GM12878 (cell line): ENCODE data around the gene GSG1L. TPM values are rescaled to one million over a fixed set of nuclear protein-coding genes. Genes with fewer than 3 reads are reported as not detected.

ENCODE experiments used
- ATAC-seq: fragments of 200-7000 bp; cut with Tn5 transposase; 3 replicates; pipeline ENCODE4 v1.9.1; 2020; ENCODE audit warnings: mild to moderate bottlenecking, moderate library complexity
- BruUV-seq: library from RNA; stranded (reverse); fragments of 400-500 nt; replicated peaks from 2 replicates; lab custom pipeline; 2021; lab: Mats Ljungman, UMichigan
- CTCF ChIA-PET: fragments of 300-600 bp; sonication (Branson Sonifier 250); formaldehyde crosslinking; extraction: SDS; loops from one replicate; lab custom pipeline; 2021; ENCODE audit warnings: inconsistent platforms; lab: Yijun Ruan, JAX
- POLR2A ChIA-PET: fragments of 350-600 bp; formaldehyde crosslinking; extraction: SDS; loops from one replicate; lab custom pipeline; 2021; ENCODE audit warnings: inconsistent platforms; lab: Charles Lee
- RAD21 ChIA-PET: fragments of 300-600 bp; sonication (Branson Sonifier 250); formaldehyde crosslinking; loops from one replicate; lab custom pipeline; 2023; ENCODE audit warnings: antibody characterized with exemption; ENCODE audit not compliant: unreplicated experiment; lab: Charles Lee
- SMC1A ChIA-PET: fragments of 300-600 bp; sonication (Branson Sonifier 250); formaldehyde crosslinking; loops from one replicate; lab custom pipeline; 2023; ENCODE audit not compliant: unreplicated experiment, uncharacterized antibody; lab: Charles Lee
- DNase-seq: peaks from one replicate; pipeline ENCODE4 v3.0.0-alpha.2; 2011; ENCODE audit warnings: low read depth, low spot score
- FAIRE-seq: peaks from 3 replicates; lab custom pipeline; 2011; peaks lifted over from hg19 to GRCh38; lab: Jason Lieb, UNC
- H2AFZ ChIP-seq: 2 replicates; pipeline ENCODE4 v1.6.0; 2011; ENCODE audit warnings: low read depth, low read length, control low read depth; ENCODE audit not compliant: control insufficient read depth
- H3K27ac ChIP-seq: 2 replicates; pipeline ENCODE4 v1.5.1; 2011; ENCODE audit warnings: control low read depth; ENCODE audit not compliant: control insufficient read depth, insufficient read depth
- H3K27me3 ChIP-seq, 2 experiments: replicated peaks in 1 of 2; 2 replicates each; pipeline versions ENCODE4 v1.6.0 to v1.6.1; 2011; ENCODE audit warnings: low read length in 1 of 2; ENCODE audit not compliant: control insufficient read depth in 2 of 2, insufficient read depth in 2 of 2
- H3K36me3 ChIP-seq, 2 experiments: 2 replicates each; pipeline ENCODE4 v1.5.1; 2011; ENCODE audit warnings: low read length in 1 of 2; ENCODE audit not compliant: control insufficient read depth in 2 of 2, insufficient read depth in 2 of 2
- H3K4me1 ChIP-seq: 2 replicates; pipeline ENCODE4 v1.6.1; 2011; ENCODE audit warnings: mild to moderate bottlenecking, low read length, moderate library complexity, mixed read lengths; ENCODE audit not compliant: control insufficient read depth, insufficient read depth
- H3K4me2 ChIP-seq: 2 replicates; pipeline ENCODE4 v1.6.0; 2011; ENCODE audit warnings: control low read depth; ENCODE audit not compliant: control insufficient read depth, insufficient read depth
- H3K4me3 ChIP-seq: fragments of 200-600 bp; sonication (generic); 2 replicates; pipeline ENCODE4 v1.5.1; 2016
- H3K79me2 ChIP-seq: 2 replicates; pipeline ENCODE4 v1.6.0; 2011; ENCODE audit warnings: low read length; ENCODE audit not compliant: control insufficient read depth, insufficient read depth
- H3K9ac ChIP-seq: 2 replicates; pipeline ENCODE4 v1.8.0; 2011; ENCODE audit warnings: low read length, control low read depth, mixed read lengths; ENCODE audit not compliant: control insufficient read depth, insufficient read depth
- H3K9me3 ChIP-seq: replicated peaks from 3 replicates; pipeline ENCODE4 v1.5.1; 2011; ENCODE audit warnings: mild to moderate bottlenecking, low read length; ENCODE audit not compliant: control insufficient read depth, insufficient read depth
- H4K20me1 ChIP-seq: 2 replicates; pipeline ENCODE4 v1.6.0; 2011; ENCODE audit not compliant: control insufficient read depth, insufficient read depth
- BMI1 ChIP-seq: fragments of 450-650 bp; IDR thresholded peaks from 2 replicates; pipeline ENCODE4 v1.6.1; 2016; ENCODE audit warnings: mild to moderate bottlenecking, moderate library complexity, borderline replicate concordance
- CHD4 ChIP-seq: fragments of 200-600 bp; sonication (generic); IDR thresholded peaks from 2 replicates; pipeline ENCODE4 v1.6.1; 2016; ENCODE audit warnings: mild to moderate bottlenecking
- CREM ChIP-seq: IDR thresholded peaks from 2 replicates; pipeline ENCODE4 v1.6.1; 2014; ENCODE audit warnings: antibody characterized with exemption, low read depth
- KLF5 ChIP-seq: fragments of 450-650 bp; IDR thresholded peaks from 2 replicates; pipeline ENCODE4 v1.6.1; 2014; ENCODE audit warnings: mild to moderate bottlenecking; ENCODE audit not compliant: partially characterized antibody
- PBX3 ChIP-seq: IDR thresholded peaks from 2 replicates; pipeline ENCODE4 v1.6.1; 2011; ENCODE audit warnings: mild to moderate bottlenecking, low read depth, low read length, moderate library complexity; ENCODE audit not compliant: insufficient replicate concordance
- PKNOX1 ChIP-seq: fragments of 450-650 bp; IDR thresholded peaks from 2 replicates; pipeline ENCODE4 v1.6.1; 2016; ENCODE audit warnings: mild to moderate bottlenecking
- POLR2AphosphoS5 ChIP-seq: IDR thresholded peaks from 2 replicates; pipeline ENCODE4 v1.6.1; 2011; ENCODE audit warnings: mild to moderate bottlenecking, low read length, inconsistent platforms
- WGBS: methylation state at CpG from one replicate; pipeline ENCODE4 v1.1.6; 2016; ENCODE audit warnings: low lambda C conversion rate; ENCODE audit not compliant: insufficient replicate concordance, insufficient coverage; ENCODE audit errors: missing lambda C conversion rate; 5-methylcytosine and 5-hydroxymethylcytosine counted together
- in situ Hi-C: fragments of 300-500 bp; cut with MboI; formaldehyde crosslinking; loops from 9 replicates; pipeline ENCODE4 v1.14.3; 2018; ENCODE audit warnings: mixed read lengths
- intact Hi-C: fragments of 100-400 bp; cut with micrococcal nuclease; formaldehyde crosslinking; loops from one replicate; pipeline ENCODE4 v1.14.2; 2022; ENCODE audit not compliant: unreplicated experiment
- polyA plus RNA-seq, 11 experiments: library from polyadenylated mRNA; depleted of rRNA in 4 of 11; unstranded in 6 of 11; stranded (reverse) in 5 of 11; fragments of >200 nt; fragmentation: Nextera tagmentation in 4 of 11; fragmentation: Illumina TruSeq in 1 of 11; extraction: Ambion mirVana in 4 of 11; extraction: Trizol in 1 of 11; gene quantifications; 1 replicate in 1 of 11; 2 replicates in 10 of 11; pipeline versions ENCODE4 v1.2.1 to v1.2.3, GENCODE V29; 2011 to 2016; ENCODE audit warnings: inconsistent platforms in 2 of 11, missing spikeins in 2 of 11, low read depth in 1 of 11
- total RNA-seq, 4 experiments: library from RNA; depleted of rRNA in 3 of 4; stranded (reverse); fragments of >200 nt in 3 of 4; fragmentation: Illumina TruSeq in 1 of 4; extraction: Trizol in 1 of 4; gene quantifications; 2 replicates each; pipeline versions ENCODE4 v1.2.1 to v1.2.3, GENCODE V29; 2013 to 2021

Gene GSG1L
- total and polyA plus RNA-seq, 10 of the 15 experiments (the other 5 are each of a cell fraction or from before 2014, with no cell fraction given) = not detected

GRCh38 chr16:28081391-28081968, 18.0 kb upstream of the GSG1L start:
- no peaks in the 10 kb centered on the region for H3K36me3 ChIP-seq
- TF ChIP-seq POLR2AphosphoS5 (no peak), PKNOX1 (no peak), CREM (no peak), CHD4 (no peak), PBX3 (no peak), KLF5 (no peak), BMI1 (no peak)
- CTCF ChIA-PET = interaction anchor here (1.8 to 2.5 kb wide), 2 partner anchors 11 to 136 kb away, joined by 7 to 10 read pairs; no protein-coding TSS in a partner anchor
- H3K79me2 ChIP-seq = no peaks in the 10 kb centered on the region
- H3K4me3 ChIP-seq = no peak overlapping the region
- POLR2A ChIA-PET = interaction anchor here (0.9 kb wide), 1 partner anchor 123 kb away, joined by 6 read pairs; no protein-coding TSS in a partner anchor
- intact Hi-C loops = no loop called here
- no peak overlapping the region for H3K4me2 ChIP-seq
- no peaks in the 10 kb centered on the region for H3K27me3 ChIP-seq
- no peak overlapping the region for H3K27ac ChIP-seq
- FAIRE-seq = no peak
- no peak overlapping the region for H2AFZ ChIP-seq
- H3K9ac ChIP-seq = no peak overlapping the region
- ATAC-seq = no peak
- WGBS = 41% methylated on average over 9 of the region's 9 CpGs
- no TSS peak for BruUV-seq
- no peaks in the 10 kb centered on the region for H4K20me1 ChIP-seq
- SMC1A ChIA-PET = interaction anchor here (0.7 kb wide), 1 partner anchor 9 kb away, joined by 5 read pairs; no protein-coding TSS in a partner anchor
- RAD21 ChIA-PET = no interaction called here
- DNase-seq = no peak
- in situ Hi-C loops = no loop called here
- H3K9me3 ChIP-seq = no peaks in the 10 kb centered on the region
- H3K4me1 ChIP-seq = no peaks in the 10 kb centered on the region
